K562 (cell line): ENCODE measurements around the gene DYNLT2B. TPM values are rescaled to one million over a fixed set of nuclear protein-coding genes. Genes with fewer than 3 reads are reported as not detected.

Source experiments
- ATAC-seq: fragments of 200-7000 bp; cut with Tn5 transposase; 3 replicates; pipeline ENCODE4 v1.9.1; 2020; ENCODE audit warnings: moderate library complexity
- BruUV-seq: library from RNA; stranded (reverse); fragments of 400-500 nt; replicated peaks from 2 replicates; lab custom pipeline; 2021; lab: Mats Ljungman, UMichigan
- CTCF ChIA-PET: fragments of 300-600 bp; formaldehyde crosslinking; extraction: SDS; loops from one replicate; lab custom pipeline; 2021; ENCODE audit warnings: low intra/inter-chr PET ratio; lab: Yijun Ruan, JAX
- POLR2A ChIA-PET: fragments of 300-600, 350-650 bp; sonication (Branson Sonifier 250); formaldehyde crosslinking; extraction: SDS; loops from one replicate; lab custom pipeline; 2021; ENCODE audit warnings: antibody characterized with exemption, inconsistent platforms; lab: Yijun Ruan, JAX
- DNase-seq, 4 experiments: peaks; one replicate each; pipeline versions ENCODE4 v3.0.0 to v3.0.0-alpha.2; 2011 to 2018; ENCODE audit warnings: low spot score in 3 of 4, mixed read lengths in 3 of 4; ENCODE audit errors: extremely low read depth in 1 of 4
- FAIRE-seq: peaks from 2 replicates; lab custom pipeline; 2011; peaks lifted over from hg19 to GRCh38; lab: Jason Lieb, UNC
- H2AFZ ChIP-seq: 2 replicates; pipeline ENCODE4 v1.6.0; 2011; ENCODE audit warnings: low read depth, low read length, control low read depth, inconsistent platforms
- H3K27ac ChIP-seq: fragments of 200-600 bp; 3 replicates; pipeline ENCODE4 v1.8.0; 2011; ENCODE audit warnings: low read depth, mild to moderate bottlenecking, control low read depth, inconsistent platforms, low read length, moderate library complexity, mixed read lengths; ENCODE audit errors: extremely low read depth
- H3K27me3 ChIP-seq, 2 experiments: fragments of 300-600 bp in 1 of 2; 2 replicates in 1 of 2; 3 replicates in 1 of 2; pipeline versions ENCODE4 v1.6.0 to v1.8.0; 2011; ENCODE audit warnings: inconsistent platforms in 2 of 2, low read length in 2 of 2, mild to moderate bottlenecking in 1 of 2, mixed read lengths in 1 of 2, moderate library complexity in 1 of 2; ENCODE audit not compliant: control insufficient read depth in 2 of 2, insufficient read depth in 2 of 2
- H3K36me3 ChIP-seq: fragments of 300-600 bp; 3 replicates; pipeline ENCODE4 v1.8.0; 2011; ENCODE audit warnings: mild to moderate bottlenecking, low read length, inconsistent platforms; ENCODE audit not compliant: control insufficient read depth, insufficient read depth
- H3K4me1 ChIP-seq, 2 experiments: fragments of 200-600 bp in 1 of 2; replicated peaks in 1 of 2; 2 replicates in 1 of 2; 3 replicates in 1 of 2; pipeline versions ENCODE4 v1.5.1 to v1.8.0; 2011; ENCODE audit warnings: inconsistent platforms in 2 of 2, low read length in 2 of 2, mild to moderate bottlenecking in 1 of 2, mixed read lengths in 1 of 2, moderate library complexity in 1 of 2; ENCODE audit not compliant: control insufficient read depth in 2 of 2, insufficient read depth in 2 of 2
- H3K4me2 ChIP-seq: 2 replicates; pipeline ENCODE4 v1.6.1; 2011; ENCODE audit warnings: low read length, control low read depth, inconsistent platforms, mixed read lengths; ENCODE audit not compliant: insufficient read depth
- H3K4me3 ChIP-seq: fragments of 200-600 bp; sonication (generic), shearing (Covaris generic); 2 replicates; pipeline ENCODE4 v1.5.1; 2016; ENCODE audit warnings: control low read depth, inconsistent platforms
- H3K79me2 ChIP-seq: fragments of 200-600 bp; 3 replicates; pipeline ENCODE4 v1.8.0; 2011; ENCODE audit warnings: low read length, inconsistent platforms; ENCODE audit not compliant: control insufficient read depth, insufficient read depth
- H3K9ac ChIP-seq, 2 experiments: 2 replicates each; pipeline versions ENCODE4 v1.6.0 to v1.6.1; 2011; ENCODE audit warnings: low read depth in 2 of 2, low read length in 2 of 2, control low read depth in 1 of 2, inconsistent platforms in 1 of 2, mild to moderate bottlenecking in 1 of 2, mixed read lengths in 1 of 2; ENCODE audit not compliant: insufficient read depth in 1 of 2
- H3K9me1 ChIP-seq: one replicate; pipeline ENCODE4 v1.6.0; 2011; ENCODE audit warnings: inconsistent platforms, mild to moderate bottlenecking, low read length, moderate library complexity; ENCODE audit not compliant: control insufficient read depth, insufficient read depth
- H3K9me3 ChIP-seq: replicated peaks from 2 replicates; pipeline ENCODE4 v1.5.1; 2011; ENCODE audit warnings: low read depth, low read length, inconsistent platforms; ENCODE audit not compliant: control insufficient read depth, insufficient read depth
- H4K20me1 ChIP-seq: replicated peaks from 2 replicates; pipeline ENCODE4 v1.6.1; 2011; ENCODE audit warnings: low read length, inconsistent platforms, mixed read lengths; ENCODE audit not compliant: control insufficient read depth, insufficient read depth
- ETV5 ChIP-seq: sonication (generic); formaldehyde crosslinking; IDR thresholded peaks from 2 replicates; pipeline ENCODE4 v1.4.0; 2020; ENCODE audit warnings: low read depth, mild to moderate bottlenecking, missing genetic modification reagents
- KAT2B ChIP-seq: IDR thresholded peaks from one replicate; pipeline ENCODE4 v1.6.1; 2012; ENCODE audit warnings: low read depth, mild to moderate bottlenecking, control low read depth, inconsistent platforms, low read length, moderate library complexity
- NCOA6 ChIP-seq: fragments of 450-650 bp; IDR thresholded peaks from 2 replicates; pipeline ENCODE4 v1.6.1; 2017; ENCODE audit warnings: mild to moderate bottlenecking
- NFE2 ChIP-seq: IDR thresholded peaks from 2 replicates; pipeline ENCODE4 v1.6.1; 2014; ENCODE audit warnings: antibody characterized with exemption, low read depth
- NR3C1 ChIP-seq: sonication (generic); formaldehyde crosslinking; IDR thresholded peaks from 2 replicates; pipeline ENCODE4 v1.8.1; 2022; ENCODE audit warnings: missing genetic modification reagents
- SIN3A ChIP-seq, 2 experiments: fragments of 150-350 bp in 1 of 2; IDR thresholded peaks; 2 replicates each; pipeline ENCODE4 v1.6.1; 2011 to 2016; ENCODE audit warnings: borderline replicate concordance in 2 of 2, low read depth in 2 of 2, low read length in 2 of 2, mild to moderate bottlenecking in 2 of 2, moderate library complexity in 2 of 2; ENCODE audit not compliant: control insufficient read depth in 1 of 2
- ZNF431 ChIP-seq: sonication (generic); formaldehyde crosslinking; IDR thresholded peaks from 2 replicates; pipeline ENCODE4 v1.8.0; 2022; ENCODE audit warnings: mild to moderate bottlenecking, missing genetic modification reagents
- WGBS: fragments of 100-300 bp; shearing (Covaris generic); methylation state at CpG from one replicate; pipeline ENCODE4 v1.1.6; 2016; ENCODE audit warnings: low coverage, mixed read lengths; ENCODE audit not compliant: insufficient coverage; ENCODE audit errors: missing lambda C conversion rate; 5-methylcytosine and 5-hydroxymethylcytosine counted together
- in situ Hi-C: fragments of 300-500 bp; cut with MboI; formaldehyde crosslinking; loops from 4 replicates; pipeline ENCODE4 v1.15.0; 2018; ENCODE audit warnings: inconsistent platforms, mixed read lengths
- intact Hi-C: fragments of 100-400 bp; cut with micrococcal nuclease; formaldehyde crosslinking; loops from 2 replicates; pipeline ENCODE4 v1.14.2; 2022
- polyA plus RNA-seq, 8 experiments: library from polyadenylated mRNA; depleted of rRNA in 4 of 8; stranded (reverse) in 5 of 8; unstranded in 3 of 8; fragments of >200 nt; fragmentation: Nextera tagmentation in 2 of 8; fragmentation: Illumina TruSeq in 1 of 8; extraction: Ambion mirVana in 2 of 8; extraction: Trizol in 1 of 8; gene quantifications; 2 replicates each; pipeline versions ENCODE4 v1.2.1 to v1.2.3, GENCODE V29; 2011 to 2014; ENCODE audit warnings: inconsistent platforms in 1 of 8, missing spikeins in 1 of 8
- total RNA-seq, 7 experiments: library from RNA; depleted of rRNA in 6 of 7; stranded (reverse); fragments of >200 nt in 6 of 7; fragmentation: Illumina TruSeq in 2 of 7; extraction: Trizol in 2 of 7; gene quantifications; 2 replicates each; pipeline versions ENCODE4 v1.2.1 to v1.2.3, GENCODE V29; 2011 to 2021; ENCODE audit warnings: low replicate concordance in 1 of 7
- TF ChIP-seq, protein P1 (sequence below), 2 experiments: IDR thresholded peaks; 2 replicates each; pipeline ENCODE4 v1.6.1; 2011; ENCODE audit warnings: borderline replicate concordance in 1 of 2, control low read depth in 1 of 2, low read depth in 1 of 2, low read length in 1 of 2, mild to moderate bottlenecking in 1 of 2, mixed read lengths in 1 of 2, moderate library complexity in 1 of 2; ENCODE audit not compliant: insufficient read depth in 1 of 2, insufficient read length in 1 of 2, poor library complexity in 1 of 2, severe bottlenecking in 1 of 2; ENCODE audit errors: extremely low read depth in 1 of 2
- TF ChIP-seq, protein P2 (sequence below): fragments of 450-650 bp; IDR thresholded peaks from 2 replicates; pipeline ENCODE4 v1.6.1; 2016; ENCODE audit warnings: low read depth
- TF ChIP-seq, protein P3 (sequence below), 2 experiments: fragments of 450-650 bp; IDR thresholded peaks; 2 replicates each; pipeline ENCODE4 v1.6.1; 2016

Gene DYNLT2B
- total and polyA plus RNA-seq, 9 of the 15 experiments (the other 6 are each of a cell fraction or from before 2014, with no cell fraction given), result 6.5 to 19.9 (median 8.7) TPM

DNA sequence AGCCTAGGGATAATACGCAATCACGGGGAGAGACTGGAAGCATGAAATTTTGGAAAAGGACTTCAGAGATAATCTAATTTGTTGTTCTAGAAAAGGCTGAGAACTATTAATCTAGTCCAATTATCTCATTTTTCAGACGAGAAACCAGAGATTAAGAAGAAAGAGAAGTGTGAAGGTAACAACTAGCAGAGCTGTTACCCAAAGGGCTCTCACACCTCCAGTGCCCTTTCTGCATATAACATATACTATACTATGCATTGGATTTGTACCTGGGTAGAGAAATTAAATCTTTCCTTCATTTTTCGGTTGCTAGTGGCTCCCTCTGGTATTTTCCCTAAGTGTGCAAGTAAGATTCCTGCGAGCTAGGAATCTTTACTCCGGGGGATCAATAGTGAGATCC, 33.5 kb upstream of the DYNLT2B start:
- ChIA-PET POLR2A (interaction anchor here (0.9 to 2.8 kb wide), 3 partner anchors 13 to 26 kb away, joined by 3 to 11 read pairs (median 4); partner anchors contain the start of gene TM4SF19), CTCF (no interaction called here)
- no peaks in the 10 kb centered on the region for H3K79me2 ChIP-seq
- no peak overlapping the region for H2AFZ ChIP-seq
- FAIRE-seq (no peak), DNase-seq (no peak), ATAC-seq (no peak)
- no peaks in the 10 kb centered on the region for H3K9me3 ChIP-seq
- intact Hi-C loops (no loop called here), in situ Hi-C loops (no loop called here)
- H3K4me2 ChIP-seq, result no peak overlapping the region
- H3K27ac ChIP-seq, result no peak overlapping the region
- H3K9ac ChIP-seq, result no peak overlapping the region
- no peaks in the 10 kb centered on the region for H3K27me3 ChIP-seq
- peaks cover 0 to 7% of the 10 kb centered on the region in 2 experiments; a peak in 2 of 5 replicates for H3K4me1 ChIP-seq
- WGBS, result 48% methylated on average over 6 of the region's 6 CpGs
- peaks cover 31% of the 10 kb centered on the region for H3K36me3 ChIP-seq
- H3K9me1 ChIP-seq, result no peaks in the 10 kb centered on the region
- H3K4me3 ChIP-seq, result no peak overlapping the region
- no peaks in the 10 kb centered on the region for H4K20me1 ChIP-seq
- BruUV-seq, result no TSS peak
- TF ChIP-seq ZNF431 (CRISPR knock-in tag), result no peak
- TF ChIP-seq, protein P1, sequence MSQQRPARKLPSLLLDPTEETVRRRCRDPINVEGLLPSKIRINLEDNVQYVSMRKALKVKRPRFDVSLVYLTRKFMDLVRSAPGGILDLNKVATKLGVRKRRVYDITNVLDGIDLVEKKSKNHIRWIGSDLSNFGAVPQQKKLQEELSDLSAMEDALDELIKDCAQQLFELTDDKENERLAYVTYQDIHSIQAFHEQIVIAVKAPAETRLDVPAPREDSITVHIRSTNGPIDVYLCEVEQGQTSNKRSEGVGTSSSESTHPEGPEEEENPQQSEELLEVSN (IDR thresholded peaks at IDR 0.05; ENCODE audit: borderline replicate concordance in 1 of 2, extremely low read depth in 1 of 2, insufficient read depth in 1 of 2, insufficient read length in 1 of 2, low read depth in 1 of 2, low read length in 1 of 2, poor library complexity in 1 of 2, severe bottlenecking in 1 of 2), result no peak
- TF ChIP-seq ETV5 (CRISPR knock-in tag), result no peak
- no peak for TF ChIP-seq NFE2
- TF ChIP-seq SIN3A (IDR thresholded peaks at IDR 0.05; ENCODE audit: borderline replicate concordance in 2 of 2, control insufficient read depth in 1 of 2, low read depth in 2 of 2, low read length in 2 of 2), result no peak
- TF ChIP-seq NCOA6, result no peak
- TF ChIP-seq KAT2B, result no peak
- TF ChIP-seq, protein P2, sequence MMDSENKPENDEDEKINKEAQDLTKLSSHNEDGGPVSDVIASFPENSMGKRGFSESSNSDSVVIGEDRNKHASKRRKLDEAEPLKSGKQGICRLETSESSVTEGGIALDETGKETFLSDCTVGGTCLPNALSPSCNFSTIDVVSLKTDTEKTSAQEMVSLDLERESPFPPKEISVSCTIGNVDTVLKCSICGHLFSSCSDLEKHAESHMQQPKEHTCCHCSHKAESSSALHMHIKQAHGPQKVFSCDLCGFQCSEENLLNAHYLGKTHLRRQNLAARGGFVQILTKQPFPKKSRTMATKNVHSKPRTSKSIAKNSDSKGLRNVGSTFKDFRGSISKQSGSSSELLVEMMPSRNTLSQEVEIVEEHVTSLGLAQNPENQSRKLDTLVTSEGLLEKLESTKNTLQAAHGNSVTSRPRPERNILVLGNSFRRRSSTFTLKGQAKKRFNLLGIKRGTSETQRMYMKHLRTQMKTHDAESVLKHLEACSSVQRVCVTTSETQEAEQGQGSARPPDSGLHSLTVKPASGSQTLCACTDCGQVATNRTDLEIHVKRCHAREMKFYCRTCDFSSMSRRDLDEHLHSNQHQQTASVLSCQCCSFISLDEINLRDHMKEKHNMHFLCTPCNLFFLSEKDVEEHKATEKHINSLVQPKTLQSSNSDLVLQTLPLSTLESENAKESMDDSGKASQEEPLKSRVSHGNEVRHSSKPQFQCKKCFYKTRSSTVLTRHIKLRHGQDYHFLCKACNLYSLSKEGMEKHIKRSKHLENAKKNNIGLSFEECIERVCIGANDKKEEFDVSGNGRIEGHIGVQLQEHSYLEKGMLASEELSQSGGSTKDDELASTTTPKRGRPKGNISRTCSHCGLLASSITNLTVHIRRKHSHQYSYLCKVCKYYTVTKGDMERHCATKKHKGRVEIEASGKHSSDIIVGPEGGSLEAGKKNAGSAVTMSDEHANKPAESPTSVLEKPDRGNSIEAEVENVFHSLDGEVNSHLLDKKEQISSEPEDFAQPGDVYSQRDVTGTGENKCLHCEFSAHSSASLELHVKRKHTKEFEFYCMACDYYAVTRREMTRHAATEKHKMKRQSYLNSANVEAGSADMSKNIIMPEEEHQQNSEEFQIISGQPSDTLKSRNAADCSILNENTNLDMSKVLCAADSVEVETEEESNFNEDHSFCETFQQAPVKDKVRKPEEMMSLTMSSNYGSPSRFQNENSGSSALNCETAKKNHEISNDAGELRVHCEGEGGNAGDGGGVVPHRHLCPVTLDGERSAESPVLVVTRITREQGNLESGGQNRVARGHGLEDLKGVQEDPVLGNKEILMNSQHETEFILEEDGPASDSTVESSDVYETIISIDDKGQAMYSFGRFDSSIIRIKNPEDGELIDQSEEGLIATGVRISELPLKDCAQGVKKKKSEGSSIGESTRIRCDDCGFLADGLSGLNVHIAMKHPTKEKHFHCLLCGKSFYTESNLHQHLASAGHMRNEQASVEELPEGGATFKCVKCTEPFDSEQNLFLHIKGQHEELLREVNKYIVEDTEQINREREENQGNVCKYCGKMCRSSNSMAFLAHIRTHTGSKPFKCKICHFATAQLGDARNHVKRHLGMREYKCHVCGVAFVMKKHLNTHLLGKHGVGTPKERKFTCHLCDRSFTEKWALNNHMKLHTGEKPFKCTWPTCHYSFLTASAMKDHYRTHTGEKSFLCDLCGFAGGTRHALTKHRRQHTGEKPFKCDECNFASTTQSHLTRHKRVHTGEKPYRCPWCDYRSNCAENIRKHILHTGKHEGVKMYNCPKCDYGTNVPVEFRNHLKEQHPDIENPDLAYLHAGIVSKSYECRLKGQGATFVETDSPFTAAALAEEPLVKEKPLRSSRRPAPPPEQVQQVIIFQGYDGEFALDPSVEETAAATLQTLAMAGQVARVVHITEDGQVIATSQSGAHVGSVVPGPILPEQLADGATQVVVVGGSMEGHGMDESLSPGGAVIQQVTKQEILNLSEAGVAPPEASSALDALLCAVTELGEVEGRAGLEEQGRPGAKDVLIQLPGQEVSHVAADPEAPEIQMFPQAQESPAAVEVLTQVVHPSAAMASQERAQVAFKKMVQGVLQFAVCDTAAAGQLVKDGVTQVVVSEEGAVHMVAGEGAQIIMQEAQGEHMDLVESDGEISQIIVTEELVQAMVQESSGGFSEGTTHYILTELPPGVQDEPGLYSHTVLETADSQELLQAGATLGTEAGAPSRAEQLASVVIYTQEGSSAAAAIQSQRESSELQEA, result no peak
- no peak for TF ChIP-seq NR3C1
- TF ChIP-seq, protein P3, sequence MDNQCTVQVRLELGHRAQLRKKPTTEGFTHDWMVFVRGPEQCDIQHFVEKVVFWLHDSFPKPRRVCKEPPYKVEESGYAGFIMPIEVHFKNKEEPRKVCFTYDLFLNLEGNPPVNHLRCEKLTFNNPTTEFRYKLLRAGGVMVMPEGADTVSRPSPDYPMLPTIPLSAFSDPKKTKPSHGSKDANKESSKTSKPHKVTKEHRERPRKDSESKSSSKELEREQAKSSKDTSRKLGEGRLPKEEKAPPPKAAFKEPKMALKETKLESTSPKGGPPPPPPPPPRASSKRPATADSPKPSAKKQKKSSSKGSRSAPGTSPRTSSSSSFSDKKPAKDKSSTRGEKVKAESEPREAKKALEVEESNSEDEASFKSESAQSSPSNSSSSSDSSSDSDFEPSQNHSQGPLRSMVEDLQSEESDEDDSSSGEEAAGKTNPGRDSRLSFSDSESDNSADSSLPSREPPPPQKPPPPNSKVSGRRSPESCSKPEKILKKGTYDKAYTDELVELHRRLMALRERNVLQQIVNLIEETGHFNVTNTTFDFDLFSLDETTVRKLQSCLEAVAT (IDR thresholded peaks at IDR 0.05), result no peak
